Stimulated activated CD4-positive, alpha-beta T cell treated with anti-CD3 and anti-CD28 coated beads, Interleukin-12 subunit alpha, Interleukin-12 subunit beta, amount 100 ng/mL, for 4 hours (primary cell): Measurements from ENCODE around the gene EOGT.

Experiments
- DNase-seq: peaks from one replicate; pipeline ENCODE4 v3.0.0-alpha.2; 2020

The EOGT gene

GRCh38 chr3:68953816-68954444, 59.6 kb downstream of the EOGT start:
- DNase-seq: no peak

GRCh38 chr3:68945225-68945624, 68.3 kb downstream of the EOGT start:
- DNase-seq: no peak

DNA sequence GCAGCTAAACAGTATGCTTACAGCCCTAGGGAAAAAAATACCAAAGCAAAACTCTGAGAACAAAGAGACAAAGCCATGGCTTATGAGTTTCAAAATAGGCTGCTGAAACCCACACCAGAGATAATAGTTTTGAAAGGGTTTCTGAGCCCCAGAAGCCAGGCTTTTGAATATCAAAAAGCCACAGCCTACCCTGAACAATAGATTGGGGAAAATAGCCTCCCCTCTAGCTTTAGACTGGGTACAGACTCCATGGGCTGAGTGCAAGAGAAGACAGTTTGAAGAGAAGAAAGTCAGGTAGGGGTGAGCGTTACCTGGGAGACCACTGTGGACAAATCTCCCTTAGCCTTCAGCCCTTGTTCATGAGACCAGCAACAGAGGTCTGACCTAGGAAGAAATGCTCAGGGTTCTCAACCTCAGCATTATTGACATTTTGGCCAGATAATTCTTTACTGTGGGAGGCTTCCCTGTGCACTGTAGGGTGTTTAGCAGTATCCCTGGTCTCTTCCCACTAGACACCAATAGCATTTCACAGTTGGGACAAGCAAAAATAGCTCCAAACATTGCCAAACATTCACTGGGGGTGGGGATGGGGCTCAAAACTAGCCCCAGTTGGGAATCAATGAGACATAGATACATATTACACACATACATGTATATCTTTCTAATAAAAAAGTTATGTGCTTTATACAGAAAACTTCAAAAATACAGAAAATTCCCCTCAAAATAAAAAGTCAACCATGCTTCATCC, 69.6 kb downstream of the EOGT start:
- DNase-seq: no peak

DNA sequence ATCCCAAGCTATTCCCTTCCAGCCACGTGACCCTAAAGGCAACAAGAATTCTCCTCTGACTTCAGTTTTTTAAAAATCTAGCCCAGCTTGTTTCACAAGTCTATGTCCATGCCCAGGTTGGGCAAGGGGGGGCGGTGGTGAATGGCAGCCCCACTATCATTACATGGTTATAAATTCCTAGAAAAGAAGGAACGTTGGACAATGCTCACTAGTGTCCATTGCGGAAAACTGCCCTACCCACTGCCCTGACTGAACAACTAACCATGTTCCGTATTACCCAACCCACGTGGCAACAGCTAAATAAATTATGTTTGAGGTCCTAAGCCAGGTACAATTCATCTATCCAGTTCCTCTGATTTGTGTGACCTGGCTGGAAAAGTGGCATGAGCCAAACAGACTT, 72.4 kb downstream of the EOGT start:
- DNase-seq: no peak

DNA sequence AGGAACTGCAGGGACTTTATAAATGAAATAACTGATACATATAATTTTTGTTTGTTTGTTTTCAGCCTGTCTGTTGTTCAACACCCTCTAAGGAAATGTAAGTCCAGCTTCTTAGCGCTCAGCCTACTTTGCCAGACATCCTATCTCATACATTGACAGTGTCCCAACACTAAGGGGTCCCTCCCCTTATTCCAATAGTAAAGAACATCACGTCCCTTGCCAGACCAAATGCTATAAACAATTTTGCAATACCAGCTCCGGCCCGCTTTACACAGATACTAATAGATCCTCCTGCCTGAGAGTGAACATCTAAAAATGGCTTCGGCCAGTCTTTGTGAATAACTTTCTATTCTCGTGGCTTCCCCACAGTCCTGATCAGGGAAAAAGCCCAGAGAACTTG, 76.6 kb downstream of the EOGT start:
- DNase-seq: no peak

DNA sequence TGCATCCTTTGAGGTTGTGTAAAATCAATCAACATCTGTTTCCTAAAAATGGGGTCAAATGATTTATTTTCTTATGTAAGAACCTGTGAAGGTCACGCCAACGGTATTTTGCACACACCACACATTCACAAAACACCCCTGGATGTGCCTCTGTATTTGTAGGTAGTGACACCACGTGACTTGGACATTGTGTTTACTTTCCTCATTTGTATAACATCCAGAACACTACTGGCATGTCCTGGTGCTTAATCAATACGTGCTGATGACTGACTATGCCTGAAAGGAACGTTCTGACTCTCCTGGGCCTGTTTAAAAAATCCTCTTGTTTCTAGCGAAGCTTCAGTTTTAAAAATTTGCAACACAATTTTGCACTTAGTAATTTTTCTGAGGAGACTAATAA, 77.7 kb downstream of the EOGT start:
- no peak for DNase-seq

DNA sequence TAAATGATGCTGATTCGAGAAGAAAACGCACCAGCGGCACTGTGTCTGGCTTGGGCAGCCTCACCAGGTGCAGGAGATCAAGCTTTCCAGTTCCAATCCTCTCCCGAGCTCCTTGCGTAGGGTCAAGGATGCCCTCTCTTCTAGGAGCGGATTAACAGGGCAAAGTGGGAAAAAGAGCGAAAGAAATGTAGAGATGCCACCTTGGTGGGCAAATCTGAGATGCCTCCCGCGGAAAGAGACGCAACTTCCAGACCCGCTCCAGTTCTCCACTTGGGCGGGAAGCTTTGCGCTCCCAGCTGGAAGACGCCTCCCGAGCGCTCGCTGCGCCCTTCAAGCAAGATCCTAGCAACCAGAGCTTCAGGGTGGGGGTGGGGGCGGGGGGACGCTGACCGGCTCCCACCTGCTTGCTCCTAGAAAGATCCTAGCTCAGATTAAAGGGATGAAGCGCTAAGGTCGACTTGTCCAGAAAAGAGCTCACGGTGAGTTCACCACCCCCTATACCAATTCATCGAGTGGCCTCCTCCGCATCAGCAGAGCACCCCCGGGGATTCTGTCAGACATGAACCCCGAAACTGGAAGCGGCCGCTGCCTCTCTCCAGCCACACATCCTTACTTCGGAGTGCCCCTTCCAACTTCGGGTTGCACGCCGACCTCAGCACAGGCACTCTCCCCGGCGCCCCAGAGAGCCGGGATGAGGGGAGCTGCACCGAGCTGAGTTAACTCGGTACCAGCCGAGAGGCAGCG, 81.9 kb downstream of the EOGT start:
- no peak for DNase-seq
